ENCODE measurements around the gene PPFIA4.

PPFIA4 gene

GRCh38 chr1:203048555-203049051, 22.3 kb downstream of the PPFIA4 start:
- TF ChIP-seq CTCF (IDR thresholded peaks at IDR 0.05; ENCODE audit: low read depth, low read length), result no peak

GRCh38 chr1:203049077-203049476, 22.8 kb downstream of the PPFIA4 start:
- no peak for TF ChIP-seq CTCF (IDR thresholded peaks at IDR 0.05; ENCODE audit: low read depth, low read length)
- DNase-seq (ENCODE audit: extremely low read depth, low read depth), result no peak

More at GRCh38 chr1:203048555-203049051, 22.3 kb downstream of the PPFIA4 start:
- DNase-seq (ENCODE audit: extremely low read depth, low read depth), result no peak

DNA sequence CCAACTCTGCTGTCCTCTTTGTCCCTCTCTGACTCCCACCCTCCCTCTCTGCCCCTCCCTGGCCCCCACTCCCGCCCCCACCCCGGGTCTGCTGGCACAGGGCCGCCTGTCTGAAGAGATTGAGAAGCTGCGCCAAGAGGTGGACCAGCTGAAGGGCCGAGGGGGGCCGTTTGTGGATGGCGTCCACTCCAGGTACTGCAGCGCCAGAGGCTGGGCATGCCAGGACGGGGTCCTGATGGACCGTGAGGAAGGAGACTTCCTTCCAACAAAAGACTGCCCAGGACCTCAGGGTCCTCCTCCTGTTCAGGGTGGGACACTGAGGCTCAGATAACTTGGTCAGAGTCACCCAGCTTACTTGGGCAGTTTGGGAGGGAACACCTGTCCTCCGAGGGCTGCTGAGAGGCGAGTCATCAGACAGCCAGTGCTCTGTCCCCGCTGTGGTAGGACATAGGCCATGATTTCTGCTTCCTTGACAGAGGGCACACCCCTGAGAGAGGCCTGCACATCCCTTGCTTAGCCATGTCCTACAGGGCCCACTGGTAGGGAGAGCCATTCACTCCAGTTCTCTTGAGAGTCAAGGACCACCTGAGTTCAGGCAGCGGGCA, 23.4 kb downstream of the PPFIA4 start:
- TF ChIP-seq CTCF (IDR thresholded peaks at IDR 0.05; ENCODE audit: low read depth, low read length), result no peak
- DNase-seq (ENCODE audit: extremely low read depth, low read depth), result no peak

DNA sequence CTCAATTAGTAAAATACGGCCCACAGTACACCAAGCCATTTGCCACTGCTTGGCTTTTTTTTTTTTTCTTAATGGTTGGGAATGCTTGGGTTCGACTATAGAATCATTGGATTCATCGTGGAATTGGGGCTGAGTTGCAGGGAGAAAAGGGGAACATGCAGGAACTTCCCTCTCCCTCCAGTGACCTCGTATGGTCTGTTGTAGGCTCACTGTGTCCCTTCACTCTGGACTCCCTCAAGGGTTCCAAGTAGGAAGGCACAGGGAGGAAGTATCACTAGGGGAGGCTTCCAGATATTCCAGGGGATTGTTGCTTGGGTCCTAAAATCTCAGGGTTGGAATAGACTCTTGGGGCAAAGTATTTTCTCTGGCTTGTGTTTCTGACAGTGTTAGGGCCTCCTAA, 24.5 kb downstream of the PPFIA4 start:
- no peak for DNase-seq (ENCODE audit: extremely low read depth, low read depth)
- no peak for TF ChIP-seq CTCF (IDR thresholded peaks at IDR 0.05; ENCODE audit: low read depth, low read length)

DNA sequence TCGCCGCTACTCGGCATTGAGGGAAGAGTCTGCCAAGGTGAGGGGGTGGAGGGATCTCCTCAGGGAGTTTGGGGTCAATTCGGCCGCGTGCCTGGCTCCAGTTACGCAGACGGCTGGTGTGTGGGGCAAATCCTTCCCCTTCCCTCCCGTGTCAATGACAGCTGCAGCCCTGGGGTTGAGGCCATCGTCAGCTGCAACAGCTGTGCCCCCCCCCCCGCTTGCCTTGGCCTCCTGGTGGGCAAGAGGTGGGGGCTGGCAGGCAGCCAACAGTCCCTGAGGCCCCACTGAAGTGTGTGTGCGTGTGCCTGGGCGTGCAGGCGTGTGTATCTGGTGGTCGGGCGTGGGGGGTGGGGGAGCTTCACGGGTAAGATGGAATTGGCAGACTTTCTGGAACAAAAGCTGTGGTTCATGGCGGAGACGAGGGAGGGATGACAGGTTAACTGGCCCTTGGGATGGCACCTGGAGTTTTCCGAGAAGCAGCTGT, 25.6 kb downstream of the PPFIA4 start:
- no peak for TF ChIP-seq CTCF (IDR thresholded peaks at IDR 0.05; ENCODE audit: low read depth, low read length)

DNA sequence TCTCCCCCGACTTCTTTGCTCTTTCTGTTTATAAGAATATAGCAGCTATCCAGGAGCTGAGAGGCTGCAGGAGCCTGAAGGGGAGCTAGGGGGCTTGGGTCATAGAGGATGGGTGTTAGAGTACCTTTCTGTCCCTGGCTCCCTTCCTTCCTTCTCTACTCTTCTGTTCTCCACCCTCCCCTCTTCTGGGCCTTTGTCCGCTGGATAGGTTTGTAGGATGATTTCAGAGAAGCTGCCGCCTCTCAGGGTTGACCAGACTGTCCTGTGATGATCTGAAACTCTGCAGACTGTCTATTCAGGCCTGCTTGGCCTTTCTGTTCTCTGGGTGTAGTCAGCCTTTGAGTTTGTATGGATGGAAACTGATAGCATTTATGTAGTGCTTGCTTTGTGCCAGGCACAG, 26.3 kb downstream of the PPFIA4 start:
- no peak for DNase-seq (ENCODE audit: extremely low read depth, low read depth)
- TF ChIP-seq CTCF (IDR thresholded peaks at IDR 0.05; ENCODE audit: low read depth, low read length), result no peak

More for the DNA sequence above, 25.6 kb downstream of the PPFIA4 start:
- no peak for DNase-seq (ENCODE audit: extremely low read depth, low read depth)

- no peak for TF ChIP-seq CTCF (IDR thresholded peaks at IDR 0.05; ENCODE audit: low read depth, low read length)
- DNase-seq (ENCODE audit: extremely low read depth, low read depth), result no peak
These were observed 27.9 kb downstream of the PPFIA4 start for GRCh38 chr1:203054184-203054583.

Measured in AG09319 (cell line).